HCT116 (cell line): ENCODE measurements around the gene PLEKHA6. TPM values are rescaled to one million over a fixed set of nuclear protein-coding genes. Genes with fewer than 3 reads are reported as not detected.

Source experiments
- ATAC-seq: fragments of 200-7000 bp; cut with Tn5 transposase; 2 replicates; pipeline ENCODE4 v1.9.1; 2020; ENCODE audit warnings: mild to moderate bottlenecking, moderate library complexity
- BruUV-seq: library from RNA; stranded (reverse); fragments of 400-500 nt; replicated peaks from 2 replicates; lab custom pipeline; 2021; lab: Mats Ljungman, UMichigan
- CTCF ChIA-PET: fragments of 300-600 bp; sonication (Branson Sonifier 250); formaldehyde crosslinking; loops from one replicate; lab custom pipeline; 2021; ENCODE audit warnings: antibody characterized with exemption; lab: Charles Lee
- POLR2A ChIA-PET: fragments of 300-600, 350-600 bp; sonication (Branson Sonifier 250); formaldehyde crosslinking; loops from one replicate; lab custom pipeline; 2021; ENCODE audit warnings: antibody characterized with exemption; lab: Charles Lee
- RAD21 ChIA-PET, 2 experiments: fragments of 300-600 bp; sonication (Branson Sonifier 250); formaldehyde crosslinking; loops; one replicate each; lab custom pipeline; 2023; ENCODE audit warnings: low total read pairs in 2 of 2; ENCODE audit not compliant: uncharacterized antibody in 2 of 2, unreplicated experiment in 2 of 2, low non-redundant PET in 1 of 2; lab: Charles Lee
- DNase-seq: peaks from one replicate; pipeline ENCODE4 v3.0.0-alpha.2; 2010; ENCODE audit warnings: low read depth, low spot score
- H2AFZ ChIP-seq: fragments of 200-600 bp; shearing (Covaris generic), sonication (generic); 2 replicates; pipeline ENCODE4 v1.6.1; 2017; ENCODE audit warnings: low read depth, mixed run types, mixed read lengths, antibody characterized with exemption, low read length; ENCODE audit not compliant: poor library complexity, severe bottlenecking
- H3K27ac ChIP-seq: 2 replicates; pipeline ENCODE4 v1.5.1; 2012; ENCODE audit warnings: low read depth, low read length
- H3K27me3 ChIP-seq: fragments of 200-600 bp; sonication (generic); 2 replicates; pipeline ENCODE4 v1.6.1; 2016; ENCODE audit warnings: mixed run types, low read length, mixed read lengths; ENCODE audit not compliant: insufficient read depth
- H3K36me3 ChIP-seq, 2 experiments: fragments of 200-500 bp in 1 of 2; fragments of 200-600 bp in 1 of 2; sonication (Bioruptor generic) in 1 of 2; sonication (generic) in 1 of 2; 2 replicates each; pipeline versions ENCODE4 v1.5.1 to v1.6.1; 2014 to 2016; ENCODE audit warnings: low read length in 2 of 2, inconsistent platforms in 1 of 2, mixed read lengths in 1 of 2, mixed run types in 1 of 2; ENCODE audit not compliant: insufficient read depth in 2 of 2, control insufficient read depth in 1 of 2
- H3K4me1 ChIP-seq, 2 experiments: fragments of 200-600 bp in 1 of 2; sonication (generic) in 1 of 2; 2 replicates each; pipeline versions ENCODE4 v1.5.1 to v1.6.1; 2012 to 2017; ENCODE audit warnings: low read length in 2 of 2, inconsistent platforms in 1 of 2, mild to moderate bottlenecking in 1 of 2, mixed read lengths in 1 of 2, mixed run types in 1 of 2, moderate library complexity in 1 of 2; ENCODE audit not compliant: insufficient read depth in 2 of 2, control insufficient read depth in 1 of 2
- H3K4me2 ChIP-seq: fragments of 200-600 bp; sonication (generic); 2 replicates; pipeline ENCODE4 v1.6.1; 2017; ENCODE audit warnings: mixed run types, low read length, mixed read lengths
- H3K4me3 ChIP-seq, 2 experiments: fragments of 200-600 bp in 1 of 2; sonication (generic) in 1 of 2; replicated peaks in 1 of 2; 2 replicates each; pipeline ENCODE4 v1.5.1; 2011 to 2016; ENCODE audit warnings: low read length in 2 of 2, control low read depth in 1 of 2, low read depth in 1 of 2, mild to moderate bottlenecking in 1 of 2, mixed read lengths in 1 of 2, mixed run types in 1 of 2
- H3K79me2 ChIP-seq: fragments of 200-600 bp; sonication (generic); 2 replicates; pipeline ENCODE4 v1.6.1; 2017; ENCODE audit warnings: mild to moderate bottlenecking, mixed run types, low read length, moderate library complexity, mixed read lengths; ENCODE audit not compliant: insufficient read depth
- H3K9ac ChIP-seq: fragments of 200-600 bp; sonication (generic); 2 replicates; pipeline ENCODE4 v1.6.1; 2016; ENCODE audit warnings: low read length, mixed read lengths
- H3K9me2 ChIP-seq: fragments of 200-600 bp; sonication (generic), shearing (Covaris generic); 2 replicates; pipeline ENCODE4 v1.6.1; 2017; ENCODE audit warnings: mixed run types, mild to moderate bottlenecking, moderate library complexity; ENCODE audit not compliant: insufficient read depth
- H3K9me3 ChIP-seq, 2 experiments: fragments of 200-500 bp in 1 of 2; fragments of 200-600 bp in 1 of 2; sonication (Bioruptor generic) in 1 of 2; sonication (generic) in 1 of 2; 2 replicates each; pipeline ENCODE4 v1.6.1; 2014 to 2017; ENCODE audit warnings: low read length in 2 of 2, mixed read lengths in 2 of 2, inconsistent platforms in 1 of 2, low read depth in 1 of 2, mild to moderate bottlenecking in 1 of 2, mixed run types in 1 of 2, moderate library complexity in 1 of 2; ENCODE audit not compliant: control insufficient read depth in 1 of 2, insufficient read depth in 1 of 2
- H4K20me1 ChIP-seq: fragments of 200-600 bp; sonication (generic), shearing (Covaris generic); 2 replicates; pipeline ENCODE4 v1.6.1; 2017; ENCODE audit warnings: mixed run types, mild to moderate bottlenecking, moderate library complexity; ENCODE audit not compliant: insufficient read depth
- ATF3 ChIP-seq: IDR thresholded peaks from 2 replicates; pipeline ENCODE4 v1.6.1; 2012
- CEBPB ChIP-seq: IDR thresholded peaks from 2 replicates; pipeline ENCODE4 v1.6.1; 2012; ENCODE audit warnings: low read depth
- ELF1 ChIP-seq: IDR thresholded peaks from 2 replicates; pipeline ENCODE4 v1.6.1; 2012; ENCODE audit warnings: low read depth, borderline replicate concordance
- EZH2 ChIP-seq: fragments of 200-600 bp; sonication (generic); IDR thresholded peaks from 2 replicates; pipeline ENCODE4 v1.6.1; 2017; ENCODE audit warnings: antibody characterized with exemption, mixed run types
- EZH2phosphoT487 ChIP-seq: fragments of 200-600 bp; IDR thresholded peaks from 2 replicates; pipeline ENCODE4 v1.6.1; 2018; ENCODE audit warnings: antibody characterized with exemption, borderline replicate concordance
- FOSL1 ChIP-seq: IDR thresholded peaks from 2 replicates; pipeline ENCODE4 v1.6.1; 2012; ENCODE audit warnings: low read depth
- POLR2A ChIP-seq: IDR thresholded peaks from 2 replicates; pipeline ENCODE4 v1.7.0; 2011; ENCODE audit warnings: borderline replicate concordance; ENCODE audit not compliant: insufficient read depth, insufficient read length; ENCODE audit errors: extremely low read depth
- POLR2AphosphoS5 ChIP-seq: IDR thresholded peaks from 2 replicates; pipeline ENCODE4 v1.6.1; 2011; ENCODE audit warnings: mild to moderate bottlenecking, low read depth, low read length, moderate library complexity
- RAD21 ChIP-seq: IDR thresholded peaks from 2 replicates; pipeline ENCODE4 v1.6.1; 2012; ENCODE audit warnings: low read depth, mild to moderate bottlenecking
- REST ChIP-seq: IDR thresholded peaks from 2 replicates; pipeline ENCODE4 v1.6.1; 2012; ENCODE audit warnings: low read depth
- SRF ChIP-seq: IDR thresholded peaks from 2 replicates; pipeline ENCODE4 v1.6.1; 2012; ENCODE audit warnings: low read depth
- YY1 ChIP-seq: IDR thresholded peaks from 2 replicates; pipeline ENCODE4 v1.6.1; 2011; ENCODE audit warnings: low read length, low read depth, moderate library complexity, mild to moderate bottlenecking; ENCODE audit not compliant: insufficient replicate concordance; ENCODE audit errors: extremely low read depth
- ZNF274 ChIP-seq: fragments of 200-500 bp; sonication (Bioruptor generic); IDR thresholded peaks from 2 replicates; pipeline ENCODE4 v1.6.1; 2014; ENCODE audit warnings: mild to moderate bottlenecking, low read depth, low read length, inconsistent platforms
- intact Hi-C: fragments of 100-400 bp; cut with micrococcal nuclease; formaldehyde crosslinking; loops from 2 replicates; pipeline ENCODE4 v1.10.0; 2022
- total RNA-seq: library from RNA; stranded (reverse); gene quantifications from one replicate; pipeline ENCODE4 v1.2.1, GENCODE V29; 2021; ENCODE audit not compliant: unreplicated experiment

PLEKHA6 gene
- total RNA-seq, 1 experiment from 2014 or later = 13.1 TPM

- TF ChIP-seq REST = no peak
- peak; percentile 72 for TF ChIP-seq POLR2AphosphoS5
- TF ChIP-seq ZNF274 = no peak
- TF ChIP-seq POLR2A = no peak
- TF ChIP-seq SRF = peak; percentile 90
- peak; percentile 98 for TF ChIP-seq FOSL1
- TF ChIP-seq CEBPB = peak; percentile 99
- TF ChIP-seq ELF1 = no peak; the same call in 1 of the 2 replicates
- TF ChIP-seq RAD21 = peak; percentile 39
- TF ChIP-seq, all 23 proteins: peak for 13
These were observed 188.0 kb downstream of the PLEKHA6 start (continued) for GRCh38 chr1:204171751-204172178.

GRCh38 chr1:204170494-204171155 is 189.1 kb downstream of the PLEKHA6 start:
- RAD21 ChIA-PET = no interaction called here
- Histone ChIP-seq H3K4me2 (no peak overlapping the region), H3K27ac (no peak overlapping the region), H3K27me3 (no peaks in the 10 kb centered on the region), H3K4me3 (no peak overlapping the region), H3K4me1 (peaks cover 10 to 48% of the 10 kb centered on the region in 2 experiments; a peak in 3 of 4 replicates), H4K20me1 (no peaks in the 10 kb centered on the region), H3K9ac (no peak overlapping the region), H3K9me3 (peaks cover 4 to 13% of the 10 kb centered on the region in 2 experiments; a peak in 1 of 4 replicates), H3K9me2 (no peaks in the 10 kb centered on the region), H2AFZ (no peak overlapping the region), H3K79me2 (no peaks in the 10 kb centered on the region), H3K36me3 (no peaks in the 10 kb centered on the region)
- ATAC-seq = no peak
- no peak for DNase-seq
- no TSS peak for BruUV-seq
- POLR2A ChIA-PET = no interaction called here
- CTCF ChIA-PET = no interaction called here
- intact Hi-C loops = no loop called here
- no peak for TF ChIP-seq CEBPB
- no peak for TF ChIP-seq EZH2phosphoT487
- no peak for TF ChIP-seq REST
- no peak for TF ChIP-seq EZH2
- TF ChIP-seq POLR2A = no peak
- TF ChIP-seq ATF3 = no peak
- no peak for TF ChIP-seq YY1
